Uterus (tissue), 2 donors: Measurements from ENCODE around the gene MTFMT.

Experiments used
- CTCF ChIP-seq, 4 experiments: fragments of 200-600 bp in 2 of 4; fragments of 450-650 bp in 2 of 4; sonication (generic) in 2 of 4; IDR thresholded peaks; one replicate each; pipeline ENCODE4 v1.5.1; 2016 to 2019; ENCODE audit warnings: antibody characterized with exemption in 4 of 4, mild to moderate bottlenecking in 2 of 4, moderate library complexity in 1 of 4
- POLR2A ChIP-seq, 2 donors: fragments of 450-650 bp; IDR thresholded peaks; one replicate each; pipeline ENCODE4 v1.6.1; 2016; ENCODE audit warnings: antibody characterized with exemption in 2 of 2, mild to moderate bottlenecking in 1 of 2, moderate library complexity in 1 of 2

- TF ChIP-seq CTCF (IDR thresholded peaks at IDR 0.05) (no peak), POLR2A (IDR thresholded peaks at IDR 0.05) (no peak)
These were observed 39.3 kb downstream of the MTFMT start for GRCh38 chr15:64990168-64990470.
